ENCODE measurements around the gene ANKLE1.

The ANKLE1 gene

GRCh38 chr19:17305216-17305516 is 23.5 kb downstream of the ANKLE1 start:
- no peak for TF ChIP-seq CTCF (IDR thresholded peaks at IDR 0.05; ENCODE audit: low read depth, low read length)
- in situ Hi-C loops (cut with HindIII; ENCODE audit: low sequenced_read_pairs): no loop called here
- no peak for DNase-seq (ENCODE audit: low read depth, low spot score)
- H3K4me3 ChIP-seq (ENCODE audit: low read depth, low read length): peak overlapping the region; percentile 63

GRCh38 chr19:17305517-17306284 is 24.0 kb downstream of the ANKLE1 start, which contains the start of gene MRPL34:
Gene MRPL34 (plus strand): TSS chr19:17305872. CDS start chr19:17305893, 21 bp downstream.
- TF ChIP-seq CTCF (IDR thresholded peaks at IDR 0.05; ENCODE audit: low read depth, low read length): peak; percentile 78
- in situ Hi-C loops (cut with HindIII; ENCODE audit: low sequenced_read_pairs): no loop called here
- H3K4me3 ChIP-seq (ENCODE audit: low read depth, low read length): peak within 1 kb of the TSS; percentile 63
- peak; percentile 99 for DNase-seq (ENCODE audit: low read depth, low spot score)

- no peak for DNase-seq (ENCODE audit: low read depth, low spot score)
- TF ChIP-seq CTCF (IDR thresholded peaks at IDR 0.05; ENCODE audit: low read depth, low read length): no peak
- peak overlapping the region; percentile 63 for H3K4me3 ChIP-seq (ENCODE audit: low read depth, low read length)
- in situ Hi-C loops (cut with HindIII; ENCODE audit: low sequenced_read_pairs): no loop called here
Measured at GRCh38 chr19:17306285-17306714, 24.6 kb downstream of the ANKLE1 start.

GRCh38 chr19:17307876-17308377 is 26.2 kb downstream of the ANKLE1 start:
- in situ Hi-C loops (cut with HindIII; ENCODE audit: low sequenced_read_pairs): no loop called here
- no peak overlapping the region for H3K4me3 ChIP-seq (ENCODE audit: low read depth, low read length)
- TF ChIP-seq CTCF (IDR thresholded peaks at IDR 0.05; ENCODE audit: low read depth, low read length): no peak
- no peak for DNase-seq (ENCODE audit: low read depth, low spot score)

- DNase-seq (ENCODE audit: low read depth, low spot score): peak; percentile 100
- TF ChIP-seq CTCF (IDR thresholded peaks at IDR 0.05; ENCODE audit: low read depth, low read length): no peak
- in situ Hi-C loops (cut with HindIII; ENCODE audit: low sequenced_read_pairs): no loop called here
- H3K4me3 ChIP-seq (ENCODE audit: low read depth, low read length): peak within 1 kb of the TSS; percentile 99
Measured at GRCh38 chr19:17309198-17309964, 27.7 kb downstream of the ANKLE1 start, which contains the start of gene DDA1. Gene DDA1 (plus strand): TSS chr19:17309563. CDS start chr19:17309655, 92 bp downstream.

- peak overlapping the region; percentile 99 for H3K4me3 ChIP-seq (ENCODE audit: low read depth, low read length)
- TF ChIP-seq CTCF (IDR thresholded peaks at IDR 0.05; ENCODE audit: low read depth, low read length): no peak
- DNase-seq (ENCODE audit: low read depth, low spot score): no peak
- in situ Hi-C loops (cut with HindIII; ENCODE audit: low sequenced_read_pairs): no loop called here
Measured at GRCh38 chr19:17309965-17310461, 28.3 kb downstream of the ANKLE1 start.

All from astrocyte of the spinal cord (primary cell).